Measurements from ENCODE around the gene KLHL22.

KLHL22 gene

DNA sequence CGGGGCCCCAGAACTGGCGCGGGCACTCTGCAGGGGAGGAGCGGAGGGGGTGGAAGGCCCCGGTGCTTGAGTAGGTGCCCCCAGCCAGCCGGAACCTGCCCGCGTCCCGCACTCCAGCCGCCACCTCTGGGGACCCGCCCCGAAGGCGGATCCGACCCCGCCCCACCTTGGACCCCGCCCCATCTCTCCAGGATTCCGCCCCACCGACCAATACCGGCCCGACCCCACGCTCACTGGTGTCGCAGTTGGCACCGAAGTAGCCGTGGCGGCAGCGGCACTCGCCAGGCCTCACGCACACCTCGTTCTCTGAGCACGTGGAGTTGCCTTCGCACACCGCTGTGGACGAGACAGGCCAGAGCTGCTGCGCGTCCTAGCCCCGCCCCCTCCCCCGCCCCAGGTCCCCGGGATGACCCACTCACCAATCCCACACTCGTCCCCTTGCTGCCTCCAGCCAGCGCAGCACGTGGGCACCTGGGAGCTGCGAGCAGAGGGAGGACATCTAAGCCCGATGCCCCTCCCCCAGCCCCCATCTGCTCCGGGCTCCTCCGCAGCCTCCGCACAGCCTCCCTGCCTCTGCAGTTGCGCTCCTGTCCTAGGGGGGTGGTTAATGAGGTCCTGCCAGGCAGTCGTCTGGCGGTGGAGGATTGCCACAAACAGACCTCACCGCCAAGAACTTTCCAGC is 63.9 kb downstream of the KLHL22 start:
- Histone ChIP-seq H3K9me3 (ENCODE audit: insufficient read depth, low read length, severe bottlenecking) (no peaks in the 10 kb centered on the region), H3K27ac (ENCODE audit: low read length) (no peak overlapping the region), H3K4me1 (ENCODE audit: insufficient read depth, low read length) (peaks cover 12% of the 10 kb centered on the region), H2AFZ (ENCODE audit: low read depth, low read length) (no peak overlapping the region), H3K4me2 (ENCODE audit: insufficient read depth, low read length) (no peak overlapping the region), H4K20me1 (ENCODE audit: insufficient read depth, low read length) (peaks cover 3% of the 10 kb centered on the region; the same call in 1 of the 2 replicates), H3K27me3 (ENCODE audit: insufficient read depth, low read length, poor library complexity) (no peaks in the 10 kb centered on the region), H3K9ac (ENCODE audit: low read depth, low read length) (no peak overlapping the region), H3K36me3 (ENCODE audit: insufficient read depth, low read length) (no peaks in the 10 kb centered on the region), H3K4me3 (ENCODE audit: low read depth in 1 of 2, low read length in 2 of 2) (no peak overlapping the region), H3K79me2 (ENCODE audit: insufficient read depth, low read length) (no peaks in the 10 kb centered on the region)
- TF ChIP-seq, protein P1, sequence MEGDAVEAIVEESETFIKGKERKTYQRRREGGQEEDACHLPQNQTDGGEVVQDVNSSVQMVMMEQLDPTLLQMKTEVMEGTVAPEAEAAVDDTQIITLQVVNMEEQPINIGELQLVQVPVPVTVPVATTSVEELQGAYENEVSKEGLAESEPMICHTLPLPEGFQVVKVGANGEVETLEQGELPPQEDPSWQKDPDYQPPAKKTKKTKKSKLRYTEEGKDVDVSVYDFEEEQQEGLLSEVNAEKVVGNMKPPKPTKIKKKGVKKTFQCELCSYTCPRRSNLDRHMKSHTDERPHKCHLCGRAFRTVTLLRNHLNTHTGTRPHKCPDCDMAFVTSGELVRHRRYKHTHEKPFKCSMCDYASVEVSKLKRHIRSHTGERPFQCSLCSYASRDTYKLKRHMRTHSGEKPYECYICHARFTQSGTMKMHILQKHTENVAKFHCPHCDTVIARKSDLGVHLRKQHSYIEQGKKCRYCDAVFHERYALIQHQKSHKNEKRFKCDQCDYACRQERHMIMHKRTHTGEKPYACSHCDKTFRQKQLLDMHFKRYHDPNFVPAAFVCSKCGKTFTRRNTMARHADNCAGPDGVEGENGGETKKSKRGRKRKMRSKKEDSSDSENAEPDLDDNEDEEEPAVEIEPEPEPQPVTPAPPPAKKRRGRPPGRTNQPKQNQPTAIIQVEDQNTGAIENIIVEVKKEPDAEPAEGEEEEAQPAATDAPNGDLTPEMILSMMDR (IDR thresholded peaks at IDR 0.05; ENCODE audit: borderline replicate concordance, extremely low read depth, low read length, poor library complexity, severe bottlenecking), result no peak
- no peak for TF ChIP-seq EZH2 (IDR thresholded peaks at IDR 0.05; ENCODE audit: borderline replicate concordance, low read depth, low read length, severe bottlenecking)
- DNase-seq (no peak), ATAC-seq (ENCODE audit: insufficient read depth, low read depth) (no peak)

- H3K4me3 ChIP-seq (ENCODE audit: low read depth in 1 of 2, low read length in 2 of 2), result no peak overlapping the region
- H3K9ac ChIP-seq (ENCODE audit: low read depth, low read length), result no peak overlapping the region
- H3K36me3 ChIP-seq (ENCODE audit: insufficient read depth, low read length), result no peaks in the 10 kb centered on the region
- peaks cover 3% of the 10 kb centered on the region; the same call in 1 of the 2 replicates for H4K20me1 ChIP-seq (ENCODE audit: insufficient read depth, low read length)
- H3K4me2 ChIP-seq (ENCODE audit: insufficient read depth, low read length), result no peak overlapping the region
- H3K27me3 ChIP-seq (ENCODE audit: insufficient read depth, low read length, poor library complexity), result no peaks in the 10 kb centered on the region
- no peaks in the 10 kb centered on the region for H3K9me3 ChIP-seq (ENCODE audit: insufficient read depth, low read length, severe bottlenecking)
- H3K27ac ChIP-seq (ENCODE audit: low read length), result no peak overlapping the region
- no peak for ATAC-seq (ENCODE audit: insufficient read depth, low read depth)
- TF ChIP-seq EZH2 (IDR thresholded peaks at IDR 0.05; ENCODE audit: borderline replicate concordance, low read depth, low read length, severe bottlenecking), result no peak
- TF ChIP-seq, protein P1 (IDR thresholded peaks at IDR 0.05; ENCODE audit: borderline replicate concordance, extremely low read depth, low read length, poor library complexity, severe bottlenecking), result peak; percentile 31
- H3K79me2 ChIP-seq (ENCODE audit: insufficient read depth, low read length), result no peaks in the 10 kb centered on the region
- H3K4me1 ChIP-seq (ENCODE audit: insufficient read depth, low read length), result peaks cover 12% of the 10 kb centered on the region
- no peak for DNase-seq
- H2AFZ ChIP-seq (ENCODE audit: low read depth, low read length), result no peak overlapping the region
These were observed 64.7 kb downstream of the KLHL22 start for GRCh38 chr22:20430720-20431510.

- TF ChIP-seq, protein P1 (IDR thresholded peaks at IDR 0.05; ENCODE audit: borderline replicate concordance, extremely low read depth, low read length, poor library complexity, severe bottlenecking), result no peak
- TF ChIP-seq EZH2 (IDR thresholded peaks at IDR 0.05; ENCODE audit: borderline replicate concordance, low read depth, low read length, severe bottlenecking), result no peak
- Histone ChIP-seq H3K4me2 (ENCODE audit: insufficient read depth, low read length) (0 out of 2 replicates have a peak overlapping the region, but pooled peaks have one; percentile 79), H3K27me3 (ENCODE audit: insufficient read depth, low read length, poor library complexity) (no peaks in the 10 kb centered on the region), H2AFZ (ENCODE audit: low read depth, low read length) (no peak overlapping the region), H3K4me3 (ENCODE audit: low read depth in 1 of 2, low read length in 2 of 2) (no peak overlapping the region), H3K27ac (ENCODE audit: low read length) (no peak overlapping the region), H3K36me3 (ENCODE audit: insufficient read depth, low read length) (no peaks in the 10 kb centered on the region), H3K79me2 (ENCODE audit: insufficient read depth, low read length) (no peaks in the 10 kb centered on the region), H4K20me1 (ENCODE audit: insufficient read depth, low read length) (peaks cover 3% of the 10 kb centered on the region; the same call in 1 of the 2 replicates), H3K9ac (ENCODE audit: low read depth, low read length) (no peak overlapping the region), H3K9me3 (ENCODE audit: insufficient read depth, low read length, severe bottlenecking) (no peaks in the 10 kb centered on the region), H3K4me1 (ENCODE audit: insufficient read depth, low read length) (peaks cover 12% of the 10 kb centered on the region)
- no peak for ATAC-seq (ENCODE audit: insufficient read depth, low read depth)
- DNase-seq, result no peak
These were observed 65.4 kb downstream of the KLHL22 start for GRCh38 chr22:20430101-20430719.

All from DND-41 (cell line).